ENCODE data around the gene ATXN7L1.

The ATXN7L1 gene

DNA sequence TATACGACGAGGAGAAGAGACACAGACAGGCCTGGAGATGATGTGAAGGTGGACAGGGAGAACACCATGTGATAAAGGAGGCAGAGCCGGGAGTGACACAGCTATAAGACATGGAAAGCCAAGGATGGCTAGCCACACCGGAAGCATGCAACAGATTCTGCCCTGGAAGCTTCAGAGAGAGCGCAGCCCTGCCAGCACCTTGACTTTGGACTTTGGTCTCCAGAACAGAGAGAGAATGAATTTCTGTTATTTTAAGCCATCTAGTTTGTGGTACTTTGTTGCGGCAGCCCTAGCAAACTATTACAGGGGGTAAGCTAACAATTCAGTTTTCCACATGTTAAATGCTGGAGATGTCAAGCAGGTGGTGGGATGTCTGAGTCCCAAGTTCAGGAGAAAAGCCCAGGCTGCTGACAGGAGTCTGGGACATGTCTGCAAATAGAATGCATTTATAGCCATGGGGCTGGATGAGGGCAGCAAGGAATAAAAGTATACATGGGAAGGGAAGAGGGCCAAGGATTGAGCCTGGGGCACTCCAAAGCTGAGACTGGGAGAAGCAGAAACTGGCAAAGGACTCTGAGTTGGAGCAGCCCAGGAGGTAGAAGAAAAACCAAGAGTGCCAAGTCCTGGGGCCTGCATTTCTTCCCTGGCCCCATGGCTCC is 65.1 kb downstream of the ATXN7L1 start:
- H3K79me2 ChIP-seq, result no peaks in the 10 kb centered on the region
- H3K4me3 ChIP-seq (ENCODE audit: low read depth, low read length), result no peak overlapping the region
- no peak for TF ChIP-seq CTCF (IDR thresholded peaks at IDR 0.05)
- H3K9ac ChIP-seq, result no peak overlapping the region
- H2AFZ ChIP-seq, result no peak overlapping the region
- H3K9me3 ChIP-seq (ENCODE audit: control insufficient read depth, low read length), result no peaks in the 10 kb centered on the region
- no peaks in the 10 kb centered on the region for H3K4me1 ChIP-seq
- no peak overlapping the region for H3K4me2 ChIP-seq (ENCODE audit: low read length)
- H3K27me3 ChIP-seq (ENCODE audit: control insufficient read depth, insufficient read depth, low read length), result no peaks in the 10 kb centered on the region
- no peaks in the 10 kb centered on the region for H3K36me3 ChIP-seq (ENCODE audit: control insufficient read depth, insufficient read depth, low read length)
- H3K27ac ChIP-seq, result no peak overlapping the region

DNA sequence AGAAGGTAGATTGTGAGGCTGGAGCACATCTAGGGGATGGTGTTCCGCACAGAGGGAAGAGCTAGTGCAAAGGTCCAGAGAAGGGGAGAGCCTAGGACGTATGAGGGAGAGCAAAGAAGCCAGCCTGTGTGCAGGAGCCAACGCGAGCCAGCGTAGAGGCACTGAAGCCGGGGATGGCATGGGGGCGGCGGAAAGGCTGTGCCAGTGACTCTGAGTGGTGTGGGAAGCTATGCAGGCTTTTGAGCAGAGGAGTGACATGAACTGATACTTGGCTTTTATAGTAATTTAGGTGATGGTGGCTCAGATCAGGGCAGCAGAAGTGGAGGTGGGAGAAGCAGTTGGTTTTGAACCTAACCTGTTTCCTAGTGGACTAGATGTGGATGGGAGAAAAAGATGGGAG is 65.8 kb downstream of the ATXN7L1 start:
- Histone ChIP-seq H2AFZ (no peak overlapping the region), H3K4me1 (no peaks in the 10 kb centered on the region), H3K79me2 (no peaks in the 10 kb centered on the region), H3K4me3 (ENCODE audit: low read depth, low read length) (no peak overlapping the region), H3K27me3 (ENCODE audit: control insufficient read depth, insufficient read depth, low read length) (no peaks in the 10 kb centered on the region), H3K9ac (no peak overlapping the region), H3K36me3 (ENCODE audit: control insufficient read depth, insufficient read depth, low read length) (no peaks in the 10 kb centered on the region), H3K27ac (no peak overlapping the region), H3K9me3 (ENCODE audit: control insufficient read depth, low read length) (no peaks in the 10 kb centered on the region), H3K4me2 (ENCODE audit: low read length) (no peak overlapping the region)
- no peak for TF ChIP-seq CTCF (IDR thresholded peaks at IDR 0.05)

- Histone ChIP-seq H3K4me2 (ENCODE audit: low read length) (no peak overlapping the region), H3K36me3 (ENCODE audit: control insufficient read depth, insufficient read depth, low read length) (no peaks in the 10 kb centered on the region), H3K9ac (no peak overlapping the region), H3K4me1 (no peaks in the 10 kb centered on the region), H3K9me3 (ENCODE audit: control insufficient read depth, low read length) (no peaks in the 10 kb centered on the region), H3K79me2 (no peaks in the 10 kb centered on the region), H3K27ac (no peak overlapping the region), H3K4me3 (ENCODE audit: low read depth, low read length) (no peak overlapping the region), H3K27me3 (ENCODE audit: control insufficient read depth, insufficient read depth, low read length) (no peaks in the 10 kb centered on the region), H2AFZ (no peak overlapping the region)
- no peak for TF ChIP-seq CTCF (IDR thresholded peaks at IDR 0.05)
Measured at GRCh38 chr7:105808703-105809590, 67.5 kb downstream of the ATXN7L1 start.

- no peaks in the 10 kb centered on the region for H3K27me3 ChIP-seq (ENCODE audit: control insufficient read depth, insufficient read depth, low read length)
- H3K4me2 ChIP-seq (ENCODE audit: low read length), result no peak overlapping the region
- no peaks in the 10 kb centered on the region for H3K4me1 ChIP-seq
- no peak overlapping the region for H3K4me3 ChIP-seq (ENCODE audit: low read depth, low read length)
- H2AFZ ChIP-seq, result no peak overlapping the region
- no peak overlapping the region for H3K27ac ChIP-seq
- TF ChIP-seq CTCF (IDR thresholded peaks at IDR 0.05), result no peak
- no peaks in the 10 kb centered on the region for H3K79me2 ChIP-seq
- H3K36me3 ChIP-seq (ENCODE audit: control insufficient read depth, insufficient read depth, low read length), result no peaks in the 10 kb centered on the region
- H3K9me3 ChIP-seq (ENCODE audit: control insufficient read depth, low read length), result no peaks in the 10 kb centered on the region
- no peak overlapping the region for H3K9ac ChIP-seq
Measured at GRCh38 chr7:105808209-105808608, 68.2 kb downstream of the ATXN7L1 start.
